ENCODE data around the gene YJU2.

YJU2 gene

GRCh38 chr19:4246767-4247593, at the start of gene YJU2:
TSS of gene YJU2 (plus strand) at chr19:4247080. CDS start at chr19:4247147, 67 bp downstream.
- Histone ChIP-seq H3F3A (ENCODE audit: low read depth) (no peaks in the 10 kb centered on the region), H3K27me3 (ENCODE audit: insufficient read depth, low read length, poor library complexity, severe bottlenecking) (no peaks in the 10 kb centered on the region), H3K9me2 (replicated peaks; ENCODE audit: low read depth, low read length) (no peaks in the 10 kb centered on the region), H3K79me2 (ENCODE audit: insufficient read depth, low read length) (peaks cover 9% of the 10 kb centered on the region), H2AFZ (ENCODE audit: low read length) (peak within 1 kb of the TSS; percentile 95), H3K36me3 (ENCODE audit: insufficient read depth, low read length) (peaks cover 23% of the 10 kb centered on the region; the same call in 1 of the 2 replicates), H3K9me3 (ENCODE audit: insufficient read depth, low read depth, low read length) (0 out of 2 replicates have a peak, but pooled peaks cover 1% of the 10 kb centered on the region), H4K20me1 (ENCODE audit: insufficient read depth, low read length, poor library complexity, severe bottlenecking) (no peaks in the 10 kb centered on the region), H3K4me1 (ENCODE audit: insufficient read depth, low read length, poor library complexity, severe bottlenecking) (peaks cover 15% of the 10 kb centered on the region), H3K4me2 (ENCODE audit: low read depth, low read length, poor library complexity, severe bottlenecking) (peak within 1 kb of the TSS; percentile 98), H3K4me3 (ENCODE audit: low read length, poor library complexity, severe bottlenecking) (peak within 1 kb of the TSS; percentile 82), H3K9ac (ENCODE audit: low read depth, low read length, poor library complexity, severe bottlenecking) (peak within 1 kb of the TSS; percentile 71)
- TF ChIP-seq EZH2phosphoT487 (IDR thresholded peaks at IDR 0.05; ENCODE audit: borderline replicate concordance) (no peak), CTCF (conservative IDR thresholded peaks at IDR 0.05; ENCODE audit: low read length) (peak; percentile 69)

GRCh38 chr19:4197228-4197624, 49.7 kb upstream of the YJU2 start:
- Histone ChIP-seq H3K9me3 (ENCODE audit: insufficient read depth, low read depth, low read length) (no peaks in the 10 kb centered on the region), H3K4me2 (ENCODE audit: low read depth, low read length, poor library complexity, severe bottlenecking) (no peak overlapping the region), H3K79me2 (ENCODE audit: insufficient read depth, low read length) (no peaks in the 10 kb centered on the region), H3K4me3 (ENCODE audit: low read length, poor library complexity, severe bottlenecking) (no peak overlapping the region), H3K9ac (ENCODE audit: low read depth, low read length, poor library complexity, severe bottlenecking) (no peak overlapping the region), H3K36me3 (ENCODE audit: insufficient read depth, low read length) (no peaks in the 10 kb centered on the region), H4K20me1 (ENCODE audit: insufficient read depth, low read length, poor library complexity, severe bottlenecking) (no peaks in the 10 kb centered on the region), H3K9me2 (replicated peaks; ENCODE audit: low read depth, low read length) (no peaks in the 10 kb centered on the region), H3F3A (ENCODE audit: low read depth) (no peaks in the 10 kb centered on the region), H2AFZ (ENCODE audit: low read length) (no peak overlapping the region), H3K4me1 (ENCODE audit: insufficient read depth, low read length, poor library complexity, severe bottlenecking) (no peaks in the 10 kb centered on the region), H3K27me3 (ENCODE audit: insufficient read depth, low read length, poor library complexity, severe bottlenecking) (no peaks in the 10 kb centered on the region)
- TF ChIP-seq EZH2phosphoT487 (IDR thresholded peaks at IDR 0.05; ENCODE audit: borderline replicate concordance): no peak

GRCh38 chr19:4197625-4198466, 49.0 kb upstream of the YJU2 start:
- Histone ChIP-seq H3K9ac (ENCODE audit: low read depth, low read length, poor library complexity, severe bottlenecking) (no peak overlapping the region), H3K79me2 (ENCODE audit: insufficient read depth, low read length) (no peaks in the 10 kb centered on the region), H3F3A (ENCODE audit: low read depth) (no peaks in the 10 kb centered on the region), H3K4me1 (ENCODE audit: insufficient read depth, low read length, poor library complexity, severe bottlenecking) (no peaks in the 10 kb centered on the region), H2AFZ (ENCODE audit: low read length) (no peak overlapping the region), H3K9me2 (replicated peaks; ENCODE audit: low read depth, low read length) (no peaks in the 10 kb centered on the region), H3K36me3 (ENCODE audit: insufficient read depth, low read length) (no peaks in the 10 kb centered on the region), H3K4me2 (ENCODE audit: low read depth, low read length, poor library complexity, severe bottlenecking) (no peak overlapping the region), H3K9me3 (ENCODE audit: insufficient read depth, low read depth, low read length) (no peaks in the 10 kb centered on the region), H4K20me1 (ENCODE audit: insufficient read depth, low read length, poor library complexity, severe bottlenecking) (no peaks in the 10 kb centered on the region), H3K27me3 (ENCODE audit: insufficient read depth, low read length, poor library complexity, severe bottlenecking) (no peaks in the 10 kb centered on the region), H3K4me3 (ENCODE audit: low read length, poor library complexity, severe bottlenecking) (no peak overlapping the region)
- no peak for TF ChIP-seq EZH2phosphoT487 (IDR thresholded peaks at IDR 0.05; ENCODE audit: borderline replicate concordance)
- TF ChIP-seq CTCF (conservative IDR thresholded peaks at IDR 0.05; ENCODE audit: low read length): no peak
